SKM-1 (cell line): ENCODE results near the gene DST.
"Not testable (repeated sequence)": the region's sequence is repeated elsewhere in the genome, so short reads cannot be mapped to it uniquely, and the experiment has no call there.

Experiments used
- DNase-seq: peaks from one replicate; lab custom pipeline; 2025; ENCODE audit not compliant: unreplicated experiment; lab: John Stamatoyannopoulos, UW

The DST gene

DNA sequence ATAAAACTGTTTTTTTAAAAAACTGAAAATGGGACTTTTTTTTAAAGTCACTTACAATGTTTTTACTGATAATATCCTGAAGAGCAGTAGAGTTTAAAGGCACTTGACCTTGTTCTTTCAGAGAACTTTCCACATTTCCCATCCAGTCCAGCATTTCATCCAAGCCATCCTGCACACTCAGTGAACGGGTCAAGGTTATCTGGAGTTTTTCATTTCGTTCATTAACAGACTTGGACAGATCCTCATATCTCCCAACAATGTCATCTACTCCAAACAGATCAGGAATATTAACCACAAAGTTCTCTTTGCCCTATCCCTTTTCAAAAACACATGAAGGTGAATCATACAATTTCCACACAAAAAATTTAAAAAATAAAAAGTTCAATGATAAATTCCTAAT lies 69.1 kb downstream of the DST start:
- DNase-seq, result no peak

DNA sequence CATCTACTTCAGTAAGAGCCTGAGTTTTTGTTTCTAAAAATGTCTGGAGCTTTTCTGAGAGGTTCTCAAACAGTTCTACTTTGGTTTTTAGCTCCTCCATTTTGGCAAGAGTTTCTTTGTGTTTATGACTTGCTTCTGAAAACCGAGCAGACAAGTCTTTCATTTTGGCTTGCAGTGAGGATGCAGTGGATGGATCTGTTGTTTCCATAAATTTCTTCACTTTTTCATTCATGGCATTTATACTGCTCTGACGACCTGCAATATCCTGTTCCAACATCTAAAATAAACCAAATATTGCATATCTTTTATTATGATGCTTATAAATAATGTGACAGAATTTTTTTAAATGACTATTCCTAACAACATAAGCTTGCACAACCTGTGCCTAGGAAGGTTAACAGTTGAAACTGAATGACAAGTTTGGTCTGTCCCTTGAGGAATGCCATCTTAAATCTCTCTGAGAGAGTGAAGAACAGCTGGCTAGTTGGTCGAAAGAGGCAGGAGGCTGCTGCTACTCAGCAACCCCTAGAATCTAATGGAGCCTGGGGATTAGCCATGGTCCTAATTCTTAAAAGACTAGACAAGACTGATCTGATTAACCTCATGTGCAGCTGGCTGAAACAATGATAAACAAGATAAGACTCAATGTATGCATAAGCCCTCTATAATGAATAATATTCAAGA lies 69.8 kb downstream of the DST start:
- no peak for DNase-seq

DNA sequence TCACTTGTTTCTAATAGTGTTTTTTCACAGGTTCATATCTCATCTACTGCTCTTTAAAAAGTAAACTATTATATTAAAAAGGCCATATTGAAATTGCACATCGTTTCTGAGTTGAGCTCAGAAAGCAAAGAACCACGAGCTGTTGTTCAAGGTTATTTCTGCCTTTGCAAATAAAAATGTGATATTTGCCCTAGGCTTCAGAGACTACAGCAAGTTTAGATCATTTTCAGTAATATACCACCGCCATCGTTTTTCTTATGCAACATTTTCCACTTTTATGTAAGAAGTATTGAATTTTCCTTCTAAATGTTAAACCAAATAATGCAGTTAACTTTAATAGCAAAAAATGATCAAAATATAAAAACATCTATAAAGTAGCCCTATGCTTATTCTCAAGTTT lies 71.1 kb downstream of the DST start:
- DNase-seq, result no peak

DNA sequence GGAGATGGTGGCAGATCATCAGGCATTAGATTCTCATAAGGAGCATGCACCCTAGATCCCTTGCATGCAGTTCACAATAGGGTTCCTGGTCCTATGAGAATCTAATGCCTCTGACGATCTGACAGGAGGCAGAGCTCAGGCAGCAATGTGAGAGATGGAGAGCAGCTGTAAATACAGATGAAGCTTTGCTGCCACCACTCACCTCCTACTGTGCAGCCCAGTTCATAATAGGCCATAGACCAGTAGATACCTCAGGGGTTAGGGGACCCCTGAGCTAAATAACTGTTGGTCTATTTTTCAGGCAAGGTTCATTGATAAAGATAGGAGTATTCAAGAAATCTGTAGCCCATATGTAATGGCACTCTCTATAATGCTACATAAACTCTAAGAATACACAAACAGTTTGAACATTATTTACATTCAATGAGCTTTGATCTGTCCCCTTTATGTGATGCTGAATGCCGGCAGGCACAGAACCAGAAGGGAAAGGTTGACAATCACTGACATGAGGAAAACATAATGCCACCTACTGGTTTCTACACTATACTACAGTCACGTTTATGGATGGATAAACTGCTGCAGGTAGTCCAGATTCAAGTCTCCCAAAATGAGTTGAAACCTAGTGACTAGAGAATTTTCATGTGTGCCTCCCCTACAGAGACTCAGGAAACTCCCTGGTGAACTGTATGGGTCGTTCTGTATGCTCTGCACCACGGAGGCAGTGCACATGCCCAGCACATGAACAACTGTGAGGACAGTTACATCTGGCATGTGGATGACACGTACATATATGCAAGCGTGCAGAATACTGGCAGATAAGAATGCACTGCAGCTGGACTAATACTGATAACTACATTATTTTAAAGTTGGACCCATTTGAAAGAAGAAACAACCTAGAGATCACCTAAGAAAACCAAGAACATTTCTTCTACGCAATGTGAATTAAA lies 72.0 kb downstream of the DST start:
- DNase-seq, result peak; percentile 20

DNA sequence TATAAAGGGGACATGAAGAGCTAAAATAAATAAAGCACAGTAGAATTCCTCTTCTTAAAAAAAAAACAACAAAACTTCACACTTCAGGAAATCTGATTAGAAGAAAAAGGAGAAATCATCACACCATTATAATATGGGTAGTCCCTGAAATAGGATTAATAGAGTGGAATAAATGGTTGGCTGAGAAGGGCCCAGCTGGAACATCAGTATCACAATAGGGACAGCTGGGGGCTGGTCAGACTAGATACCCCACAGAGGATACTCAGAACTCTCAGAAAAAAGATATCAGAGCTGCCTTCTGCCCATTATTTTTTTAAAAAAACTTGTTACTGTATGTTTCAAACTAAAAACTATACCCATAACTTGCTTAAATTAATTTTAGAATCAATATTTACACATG lies 75.2 kb downstream of the DST start:
- no peak for DNase-seq

DNA sequence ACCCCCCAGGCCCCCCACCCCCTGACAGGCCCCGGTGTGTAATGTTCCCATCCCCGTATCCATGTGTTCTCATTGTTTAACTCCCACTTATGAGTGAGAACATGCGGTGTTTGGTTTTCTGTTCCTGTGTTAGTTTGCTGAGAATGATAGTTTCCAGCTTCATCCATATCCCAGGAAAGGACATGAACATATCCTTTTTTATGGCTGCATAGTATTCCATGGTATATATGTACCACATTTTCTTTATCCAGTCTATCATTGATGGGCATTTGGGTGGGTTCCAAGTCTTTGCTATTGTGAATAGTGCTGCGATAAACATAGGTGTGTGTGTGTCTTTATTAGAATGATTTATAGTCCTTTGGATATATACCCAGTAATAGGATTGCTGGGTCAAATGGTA lies 80.0 kb downstream of the DST start:
- DNase-seq, result not testable (repeated sequence)

DNA sequence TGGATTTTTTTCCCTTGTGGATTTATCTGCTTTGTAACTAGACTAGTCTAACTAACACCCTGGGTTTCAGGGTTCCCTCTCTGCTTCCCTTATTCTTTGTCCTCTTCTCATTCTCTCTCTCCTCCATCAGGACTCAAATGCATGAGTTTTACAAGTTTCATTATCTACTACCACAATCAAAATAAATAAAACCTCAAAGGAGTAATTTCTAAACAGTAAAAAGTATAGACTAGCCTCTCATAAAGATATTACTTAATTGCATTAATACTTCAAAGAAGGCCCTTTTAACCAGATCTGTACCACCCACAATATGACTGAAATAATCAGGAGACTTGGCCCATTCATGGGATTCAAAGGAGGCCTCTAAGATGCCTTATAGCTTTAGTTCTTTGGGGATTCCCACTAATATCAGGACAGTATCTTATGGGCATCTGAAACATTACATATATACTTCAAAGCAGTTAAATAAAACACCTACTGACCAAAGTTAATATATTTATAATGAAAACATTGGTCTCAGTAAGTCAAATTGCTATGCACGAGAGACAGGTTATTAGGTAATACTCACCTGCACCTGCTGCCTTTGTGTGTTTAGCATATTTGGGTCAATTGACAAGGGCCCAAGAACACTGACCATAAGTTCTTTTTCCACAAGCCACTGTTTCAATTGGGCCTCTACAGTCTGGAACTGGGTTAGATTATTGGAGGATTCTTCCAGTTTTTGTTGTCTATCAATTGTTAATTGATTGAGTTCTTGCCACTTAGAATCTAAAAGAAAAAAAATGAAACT lies 85.7 kb downstream of the DST start:
- no peak for DNase-seq

DNA sequence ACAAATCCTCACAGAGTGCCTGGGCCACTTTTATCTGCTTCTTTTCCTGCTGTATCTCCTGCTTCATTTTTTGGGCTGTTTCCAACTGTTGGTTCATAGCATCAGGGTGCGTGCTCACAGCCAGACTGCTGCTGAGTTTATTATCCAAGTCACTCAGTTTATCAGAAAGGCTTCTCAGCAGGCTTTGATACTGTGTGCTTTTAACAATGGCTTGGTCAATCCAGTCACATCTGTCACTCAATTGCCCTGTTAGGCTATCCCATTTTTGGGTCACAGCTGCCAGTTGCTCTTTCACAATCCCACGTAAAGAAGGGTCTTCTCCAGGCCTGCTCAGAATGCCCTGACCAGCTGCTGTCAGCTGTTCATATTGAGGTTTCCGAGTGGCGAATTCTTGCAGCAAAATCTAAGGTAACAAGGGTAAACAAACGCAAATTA lies 87.2 kb downstream of the DST start:
- DNase-seq, result no peak

DNA sequence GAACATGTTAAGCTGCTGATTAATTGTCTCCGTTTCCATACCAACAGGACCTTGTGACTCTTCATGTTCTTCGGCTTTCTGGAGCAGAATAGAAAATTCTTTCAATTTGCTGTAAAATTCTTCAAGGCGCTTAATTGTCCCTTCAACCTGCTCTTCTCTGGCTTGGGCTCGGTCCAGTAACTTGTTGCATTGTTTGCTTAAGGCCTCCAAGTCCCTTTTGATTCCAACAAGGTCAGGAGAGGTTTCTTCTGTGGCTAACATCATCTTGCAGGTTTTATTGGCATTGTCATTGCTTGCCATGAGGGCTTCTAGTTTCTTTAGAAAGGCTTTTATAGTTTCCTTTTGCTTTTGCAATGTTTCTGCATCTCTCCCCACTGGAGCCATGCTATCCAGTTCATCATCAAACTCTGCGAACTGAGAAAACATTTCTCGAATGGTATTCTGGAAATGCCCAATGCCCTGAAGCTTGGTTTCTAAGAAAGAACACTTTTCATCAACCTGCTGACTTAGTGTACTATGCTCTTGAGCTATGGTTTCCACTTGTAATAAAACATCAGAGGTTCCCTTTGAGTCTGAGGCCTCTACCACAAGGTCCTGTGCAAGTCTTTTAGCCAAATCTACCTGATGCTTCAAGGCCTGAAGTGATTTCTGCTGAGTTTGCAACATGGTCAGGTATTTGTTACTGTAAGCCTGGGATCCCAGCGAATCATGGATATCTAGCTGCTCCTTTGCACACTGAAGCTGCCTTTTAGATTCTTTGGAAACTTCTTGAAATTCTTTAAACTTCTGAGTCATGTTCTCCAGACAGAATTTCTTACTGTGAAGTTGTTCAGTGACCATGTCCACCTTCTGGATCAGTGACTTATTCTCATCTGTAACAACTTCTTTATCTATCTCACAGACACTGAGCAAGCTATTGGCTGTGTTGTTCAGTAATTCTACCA lies 90.2 kb downstream of the DST start:
- DNase-seq, result no peak

DNA sequence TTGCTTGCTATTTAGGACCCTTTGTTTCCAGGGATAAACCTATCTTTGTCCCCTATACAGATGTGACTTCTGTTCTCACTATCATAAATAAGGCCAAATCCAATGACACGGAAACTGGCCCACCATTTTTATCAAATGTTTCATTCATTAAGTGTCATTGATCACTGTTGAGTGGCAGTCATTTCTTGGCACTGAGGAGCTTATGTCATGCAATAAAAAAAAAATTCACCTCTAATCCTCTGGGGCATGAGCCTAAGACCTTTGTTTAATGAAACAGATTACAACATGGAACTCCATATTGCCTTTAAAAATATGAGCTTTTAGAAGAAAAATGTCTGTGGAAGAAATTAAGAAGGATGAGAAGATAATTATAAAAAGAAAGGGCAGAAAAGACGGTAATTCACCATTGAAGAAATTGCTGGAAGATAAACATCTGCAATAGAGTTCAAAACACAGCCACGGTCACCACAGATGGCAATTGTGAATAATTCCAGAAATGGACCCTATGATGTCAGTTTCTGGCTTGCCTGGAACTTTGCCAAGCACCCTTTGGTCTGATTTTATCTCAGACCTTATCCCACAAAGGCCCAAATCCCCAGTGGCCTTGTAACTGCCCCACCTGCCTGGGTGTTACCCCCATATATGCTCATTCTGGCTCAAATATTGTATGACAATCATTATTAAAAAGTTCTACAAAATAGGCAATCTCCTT lies 91.1 kb downstream of the DST start:
- DNase-seq, result no peak

DNA sequence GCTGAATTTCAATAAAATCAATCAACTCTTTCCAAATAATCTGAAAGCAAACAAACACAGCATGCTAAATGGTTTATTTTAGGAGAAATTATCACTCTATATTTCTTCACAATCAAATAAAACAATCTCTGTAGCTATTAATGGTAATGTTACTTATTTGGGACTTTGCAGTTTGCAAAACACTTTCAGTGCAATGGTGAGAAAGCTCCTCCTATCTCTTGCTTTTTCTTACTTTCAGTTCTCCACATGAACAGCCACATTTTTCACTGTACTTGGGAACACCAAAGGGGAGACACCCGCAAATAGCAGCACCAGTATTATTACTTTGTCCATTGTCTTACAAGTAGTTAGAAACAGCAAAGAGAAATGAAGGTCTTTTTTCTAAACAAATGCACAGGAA lies 92.4 kb downstream of the DST start:
- no peak for DNase-seq

DNA sequence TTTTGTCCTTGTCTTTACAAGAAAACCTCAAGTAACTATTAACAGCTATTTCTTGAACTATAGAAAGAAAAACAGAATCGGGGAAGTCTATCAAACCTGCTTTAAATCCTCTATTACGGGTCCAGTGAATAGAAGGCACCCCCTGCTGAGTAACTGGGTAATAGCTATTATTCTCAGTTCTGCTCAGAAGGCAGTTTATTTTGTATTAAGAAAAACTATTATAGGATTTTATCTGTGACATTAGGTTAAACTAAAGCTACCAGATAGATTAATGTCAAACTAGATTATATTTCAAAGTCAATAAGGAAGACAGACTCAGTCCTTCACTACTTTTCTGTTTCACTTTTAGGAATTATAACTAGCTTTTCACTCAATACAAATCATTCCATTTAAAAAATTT lies 93.7 kb downstream of the DST start:
- DNase-seq, result no peak

DNA sequence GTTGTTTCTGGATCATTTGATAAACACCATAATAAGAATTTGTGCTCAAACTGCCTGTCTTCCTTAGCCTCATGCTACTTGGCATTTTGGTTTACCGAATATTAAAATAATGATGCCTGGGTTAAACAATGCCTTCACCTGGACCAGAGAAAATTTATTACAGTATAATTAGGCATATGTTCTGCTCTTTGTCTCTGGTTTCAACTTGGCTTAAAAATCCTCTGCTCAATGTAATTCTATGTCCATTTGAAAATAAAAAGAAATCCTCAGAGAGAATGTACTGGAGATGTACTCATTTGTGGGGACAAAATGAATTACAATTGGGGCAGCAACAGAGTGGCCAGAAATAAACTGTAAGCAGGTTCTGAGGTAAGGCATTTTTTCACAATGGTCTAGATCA lies 95.0 kb downstream of the DST start:
- no peak for DNase-seq

DNA sequence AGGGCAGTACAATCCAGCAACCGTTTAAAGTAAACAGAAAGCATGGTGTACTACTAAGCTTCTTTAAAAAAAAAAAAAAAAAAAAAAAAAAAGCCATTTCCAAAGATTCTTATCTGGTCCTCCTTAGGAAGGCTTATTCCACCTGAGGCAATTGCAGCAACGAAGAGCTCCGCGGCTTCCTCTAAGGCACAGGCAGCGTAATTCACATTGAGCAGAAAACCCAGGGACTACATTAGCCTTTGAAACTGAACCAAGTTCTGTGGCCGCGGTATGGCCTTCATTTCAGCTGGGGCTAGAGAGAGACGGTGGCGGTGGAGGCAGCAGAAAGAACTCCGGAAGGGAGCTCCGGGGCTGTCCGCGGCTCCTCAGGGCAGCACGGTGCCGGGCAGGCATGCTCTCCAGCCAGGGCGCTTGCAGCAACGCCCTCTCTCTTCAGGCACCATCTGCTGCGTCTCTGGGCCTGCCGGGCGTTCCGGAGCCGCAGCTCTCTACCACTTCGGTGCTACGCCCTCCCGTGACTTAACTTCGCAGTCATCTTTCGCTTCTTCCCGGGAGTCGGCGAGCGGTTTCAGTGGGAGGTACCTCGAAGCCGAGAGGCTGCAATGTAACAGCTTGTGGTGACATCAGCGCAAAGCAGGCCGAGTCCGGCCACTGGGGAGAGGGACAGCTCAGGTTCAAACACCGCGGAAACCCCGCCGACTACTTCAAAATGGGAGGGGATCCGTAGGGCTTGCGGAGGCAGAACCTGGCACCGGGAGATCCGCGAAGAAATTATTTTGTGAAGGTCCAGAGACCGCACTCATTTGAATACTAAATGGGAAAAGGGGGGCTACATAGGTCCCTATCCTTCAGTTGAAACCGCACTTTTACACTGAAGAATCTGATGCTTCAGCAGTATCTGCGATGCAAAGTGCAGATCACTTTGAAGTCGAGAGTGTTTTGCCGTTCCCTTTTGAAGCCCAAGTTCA lies 100.0 kb downstream of the DST start:
- DNase-seq, result peak; percentile 90

DNA sequence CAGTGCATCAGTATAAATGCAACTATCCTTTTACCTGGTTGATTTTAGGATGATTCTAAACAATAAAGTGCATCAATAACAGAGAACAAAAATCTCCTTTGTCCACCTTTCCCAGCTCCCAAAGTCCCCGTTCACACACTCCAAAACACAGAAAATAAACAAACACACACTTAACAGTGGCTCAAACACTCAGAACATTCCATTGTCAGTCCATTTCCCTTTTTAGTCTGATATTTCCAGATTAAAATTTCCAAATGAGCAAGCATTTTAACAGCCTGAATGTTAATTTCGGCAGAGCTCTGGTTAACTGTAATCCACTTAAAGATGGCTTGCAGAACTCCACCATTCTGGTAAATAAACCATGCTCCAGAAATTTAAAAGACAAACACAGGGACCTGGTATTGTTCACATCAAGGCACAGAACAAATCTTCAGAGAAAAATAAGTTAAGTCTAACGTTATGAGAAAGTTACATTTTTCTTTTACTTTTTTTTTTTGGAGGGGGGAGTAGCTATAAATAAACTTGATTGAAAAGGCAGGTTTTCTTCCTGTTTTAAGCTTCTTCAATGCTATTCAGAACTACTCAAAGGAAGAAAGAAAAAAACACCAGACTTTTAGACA lies 100.8 kb downstream of the DST start:
- no peak for DNase-seq

DNA sequence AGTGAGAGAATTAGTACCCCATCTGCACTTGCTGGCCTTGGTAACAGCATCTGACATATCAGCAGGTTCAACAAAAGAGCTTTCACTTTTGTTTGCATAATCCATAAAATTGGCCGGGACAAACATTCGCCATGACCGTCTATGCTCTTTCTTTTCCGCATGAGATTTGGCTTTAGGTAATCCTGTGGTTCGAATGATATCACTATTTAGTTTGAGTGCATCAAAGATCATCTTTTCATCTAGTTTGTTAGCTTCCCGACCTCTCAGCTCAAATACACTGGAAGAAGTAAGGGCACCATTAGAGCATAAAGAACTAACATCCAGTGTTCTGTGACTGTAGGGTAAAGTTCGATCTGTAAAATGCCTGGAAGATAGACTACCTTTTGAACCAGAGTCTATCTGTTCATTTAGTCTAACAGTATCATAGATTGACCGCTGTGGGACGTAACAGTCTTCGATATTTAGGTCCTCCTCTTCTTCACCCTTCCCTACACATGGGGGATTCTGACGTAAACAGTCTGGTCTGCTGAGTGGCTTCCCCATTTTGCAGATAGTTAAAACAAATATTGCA lies 101.6 kb downstream of the DST start:
- DNase-seq, result no peak

DNA sequence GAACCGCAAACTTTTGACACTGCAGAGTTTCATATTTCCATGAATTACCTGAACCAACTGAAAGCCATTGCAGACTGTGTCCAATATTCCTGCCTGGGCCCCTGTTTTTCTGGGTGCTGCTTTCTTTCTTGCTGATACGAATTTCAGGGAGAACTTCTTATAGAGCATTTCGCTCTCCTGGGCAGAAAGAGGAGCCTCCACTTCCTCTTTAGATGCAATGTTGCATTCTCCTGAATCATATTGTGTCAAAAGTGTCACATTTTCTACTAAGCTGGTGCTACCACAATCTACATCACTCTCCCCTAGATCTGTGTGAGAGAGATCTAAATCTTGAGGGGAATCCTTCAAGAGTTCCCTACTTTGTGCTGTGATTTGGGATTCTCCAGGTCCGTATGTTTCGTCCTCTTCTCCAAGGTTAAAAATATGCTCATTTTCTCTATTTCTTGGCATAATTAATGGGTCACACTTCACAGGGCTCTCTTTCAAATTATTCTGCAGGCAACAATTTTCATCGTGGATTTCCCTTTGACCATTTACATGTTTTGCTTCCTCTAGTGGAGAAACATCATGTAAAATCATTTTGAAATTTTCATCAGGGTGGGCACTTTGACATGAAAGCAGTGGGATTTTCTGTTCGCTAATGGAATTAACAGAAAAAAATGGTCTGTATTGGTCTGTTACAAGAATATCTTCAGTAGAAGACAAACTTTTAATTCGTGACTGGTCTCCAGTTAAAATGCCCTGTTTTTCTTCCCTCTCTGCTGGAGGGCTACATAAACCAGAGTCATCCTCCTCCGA lies 102.3 kb downstream of the DST start:
- DNase-seq, result peak; percentile 14
